ENCODE data around the gene SUGP1.

The SUGP1 gene

DNA sequence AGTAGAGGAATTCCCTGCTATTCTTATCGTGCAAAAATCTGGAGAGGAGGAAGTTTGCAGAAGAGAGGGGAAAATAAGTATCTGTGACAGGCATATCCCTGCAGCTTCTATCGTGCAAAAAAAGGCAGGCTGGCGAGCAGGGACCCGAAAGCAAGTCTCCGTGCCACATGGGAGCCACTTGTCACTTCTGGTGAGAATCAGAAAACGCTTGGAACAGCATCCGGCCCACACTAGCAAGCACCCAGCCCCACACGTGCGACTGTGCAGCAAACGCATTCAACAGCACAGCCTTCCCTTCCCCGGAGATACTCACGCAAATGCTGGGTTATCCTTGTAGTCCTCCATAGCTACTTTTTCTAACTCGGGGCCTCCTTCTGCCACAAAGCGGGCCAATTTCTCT is 16.9 kb downstream of the SUGP1 start:
- DNase-seq (ENCODE audit: low spot score) = no peak

DNA sequence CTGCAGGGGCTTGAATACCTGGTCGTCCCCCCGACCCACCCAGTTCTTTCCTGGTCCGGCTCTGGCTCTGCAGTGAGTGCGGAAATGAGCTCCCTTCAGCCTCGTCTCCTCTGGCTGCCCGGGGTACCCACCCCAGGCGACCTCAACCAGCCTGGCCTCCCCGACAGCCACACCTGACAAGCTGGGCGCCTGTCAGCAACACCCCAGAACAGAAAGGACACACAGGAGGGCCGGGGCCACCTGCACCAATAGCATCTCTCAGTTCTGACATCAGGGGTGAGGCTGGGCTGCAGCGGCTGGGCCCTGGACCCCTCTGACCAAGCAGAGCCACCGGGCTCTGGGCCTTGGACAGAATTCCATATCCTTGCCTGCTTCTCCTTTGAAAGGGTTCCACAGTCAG is 19.7 kb downstream of the SUGP1 start:
- DNase-seq (ENCODE audit: low spot score) = no peak

DNA sequence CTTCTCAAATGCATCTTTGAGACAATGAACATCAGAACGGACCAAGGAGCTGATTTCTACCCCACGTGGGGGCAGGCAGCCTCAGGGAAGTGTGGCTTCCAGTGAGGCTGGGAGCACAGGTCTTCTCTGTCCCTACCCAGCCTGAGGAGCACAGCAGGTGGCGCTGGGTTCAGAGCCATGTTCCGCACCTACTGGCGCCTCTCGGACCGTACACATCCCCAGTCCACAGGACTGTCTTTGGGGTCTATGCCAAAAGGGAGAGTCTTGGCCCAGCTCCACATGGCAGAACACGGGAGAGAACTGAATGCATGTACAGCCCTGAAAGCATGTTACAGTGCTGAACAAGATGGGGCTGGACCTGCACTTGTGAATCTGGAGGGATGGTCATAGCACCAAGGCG is 22.6 kb downstream of the SUGP1 start:
- DNase-seq (ENCODE audit: low spot score) = no peak

DNA sequence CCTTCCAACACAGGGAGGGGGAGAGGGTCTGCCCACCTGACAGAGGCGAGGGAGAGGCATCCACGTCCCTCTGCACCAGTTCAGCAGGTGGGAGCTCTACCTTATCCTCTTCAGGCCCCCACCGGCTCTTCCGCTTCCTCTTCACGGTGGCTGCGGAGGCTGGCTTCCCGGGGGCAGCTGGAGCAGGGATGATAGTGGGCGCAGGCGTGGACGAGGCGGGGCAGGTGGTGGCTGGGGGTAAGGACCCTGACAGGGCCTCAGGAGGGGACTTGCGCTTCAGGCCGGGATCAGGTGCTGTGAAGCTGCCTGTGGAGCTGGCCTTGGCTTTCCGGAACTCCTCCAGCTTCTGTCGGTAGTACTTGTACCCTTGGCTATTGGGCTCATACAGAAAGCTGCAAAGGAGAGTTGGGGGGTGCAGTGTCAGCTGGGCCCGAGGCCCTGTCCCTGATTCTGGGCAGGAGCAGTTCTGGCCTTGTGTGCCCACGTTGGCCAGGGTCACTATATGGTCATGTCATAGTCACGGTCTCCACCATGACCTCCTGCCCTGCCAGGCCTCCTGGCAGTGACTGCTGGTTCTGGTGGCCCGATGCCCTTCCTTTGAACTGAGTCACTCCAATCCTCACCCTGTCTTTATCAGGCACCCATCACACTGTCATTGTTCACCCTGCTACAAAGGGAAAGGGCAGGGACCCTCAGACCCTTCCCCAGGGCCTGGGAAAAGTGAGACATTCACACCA is 23.2 kb downstream of the SUGP1 start:
- DNase-seq (ENCODE audit: low spot score) = no peak

DNA sequence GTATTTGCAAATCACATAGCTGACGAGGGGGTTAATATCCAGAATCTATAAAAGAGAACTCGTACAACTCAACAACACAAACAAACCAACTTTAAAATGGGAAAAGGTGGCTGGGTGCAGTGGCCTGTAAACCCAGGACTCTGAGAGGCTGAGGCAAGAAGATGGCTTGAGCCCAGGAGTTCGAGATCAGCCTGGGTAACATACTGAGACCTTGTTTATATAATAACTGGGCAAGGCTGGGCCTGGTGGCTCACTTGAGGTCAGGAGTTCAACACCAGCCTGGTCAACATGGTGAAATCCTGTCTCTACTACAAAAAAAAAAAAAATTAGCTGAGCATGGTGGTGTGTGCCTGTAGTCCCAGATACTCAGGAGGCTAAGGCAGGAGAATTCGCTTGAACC is 25.4 kb downstream of the SUGP1 start:
- no peak for DNase-seq (ENCODE audit: low spot score)

DNA sequence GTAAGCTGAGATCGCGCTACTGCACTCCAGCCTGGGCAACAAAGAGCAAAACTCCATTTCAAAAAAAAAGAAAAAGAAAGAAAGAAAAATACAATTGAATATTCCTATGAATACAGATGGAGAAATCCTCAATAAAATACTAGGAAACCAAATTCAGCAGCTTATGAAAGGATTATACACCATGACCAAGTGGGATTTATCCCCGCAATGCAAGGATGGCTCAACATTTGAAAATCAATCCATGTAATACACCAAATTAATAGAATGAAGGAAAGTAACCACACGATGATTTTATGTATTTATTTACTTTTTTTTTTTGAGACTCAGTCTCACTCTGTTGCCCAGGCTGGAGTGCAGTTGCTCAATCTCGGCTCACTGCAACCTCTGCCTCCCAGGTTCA is 27.7 kb downstream of the SUGP1 start:
- DNase-seq (ENCODE audit: low spot score) = no peak

DNA sequence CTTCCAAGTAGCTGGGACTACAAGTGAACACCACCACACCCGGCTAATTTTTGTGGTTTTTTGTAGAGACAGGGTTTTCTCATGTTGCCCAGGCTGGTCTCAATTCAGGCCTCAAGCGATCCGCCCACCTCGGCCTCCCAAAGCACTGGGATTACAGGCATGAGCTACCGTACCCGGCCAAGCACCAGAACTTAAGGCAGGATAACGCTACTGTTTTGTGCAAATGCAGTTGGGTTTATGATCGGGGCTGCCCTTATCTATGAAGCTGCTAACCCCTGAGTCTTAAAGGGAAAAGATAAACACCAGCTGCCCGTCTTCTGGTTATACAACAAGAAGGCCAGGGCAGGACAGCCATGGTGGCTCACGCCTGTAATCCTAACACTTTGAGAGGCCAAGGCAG is 34.6 kb downstream of the SUGP1 start:
- DNase-seq (ENCODE audit: low spot score) = no peak

DNA sequence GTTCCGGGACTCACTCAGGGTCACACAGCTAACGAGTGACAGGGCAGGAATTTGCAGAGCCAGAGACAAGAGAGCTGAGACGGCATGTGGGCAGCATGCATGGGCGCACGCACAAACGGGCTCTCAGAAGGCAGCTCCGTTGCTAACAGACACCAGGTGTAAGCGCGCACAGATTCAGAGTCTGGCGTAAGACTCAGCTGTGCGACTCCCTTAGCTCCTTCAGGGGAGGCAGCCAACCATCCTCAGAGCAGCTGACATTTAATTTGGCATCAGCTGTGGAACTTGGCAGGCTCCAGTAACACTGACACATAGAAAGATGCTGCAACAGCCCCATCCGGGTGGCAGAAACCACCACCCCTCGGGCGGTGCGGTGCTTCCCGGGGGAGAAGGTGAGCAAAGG is 39.7 kb downstream of the SUGP1 start:
- DNase-seq (ENCODE audit: low spot score) = peak; percentile 31

DNA sequence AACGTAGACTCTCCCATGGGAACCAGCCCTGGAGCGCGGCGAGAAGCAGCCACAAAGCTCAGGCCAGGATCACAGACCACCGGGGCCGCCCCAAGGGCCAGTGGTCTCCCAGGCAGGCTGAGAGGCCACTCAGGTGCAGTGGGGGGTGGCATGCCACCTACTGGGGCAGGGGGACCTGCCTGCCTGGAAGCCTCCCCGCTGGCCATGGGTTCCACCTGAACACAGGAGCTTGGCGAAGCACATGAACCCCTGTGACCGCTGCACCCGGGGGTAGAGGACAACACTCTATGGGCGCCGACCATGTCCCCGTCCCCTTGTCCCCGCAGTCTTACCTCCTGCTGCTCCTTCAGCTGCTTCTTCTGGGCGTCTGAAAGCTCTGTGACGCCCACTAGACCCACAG is 40.5 kb downstream of the SUGP1 start:
- DNase-seq (ENCODE audit: low spot score) = no peak

DNA sequence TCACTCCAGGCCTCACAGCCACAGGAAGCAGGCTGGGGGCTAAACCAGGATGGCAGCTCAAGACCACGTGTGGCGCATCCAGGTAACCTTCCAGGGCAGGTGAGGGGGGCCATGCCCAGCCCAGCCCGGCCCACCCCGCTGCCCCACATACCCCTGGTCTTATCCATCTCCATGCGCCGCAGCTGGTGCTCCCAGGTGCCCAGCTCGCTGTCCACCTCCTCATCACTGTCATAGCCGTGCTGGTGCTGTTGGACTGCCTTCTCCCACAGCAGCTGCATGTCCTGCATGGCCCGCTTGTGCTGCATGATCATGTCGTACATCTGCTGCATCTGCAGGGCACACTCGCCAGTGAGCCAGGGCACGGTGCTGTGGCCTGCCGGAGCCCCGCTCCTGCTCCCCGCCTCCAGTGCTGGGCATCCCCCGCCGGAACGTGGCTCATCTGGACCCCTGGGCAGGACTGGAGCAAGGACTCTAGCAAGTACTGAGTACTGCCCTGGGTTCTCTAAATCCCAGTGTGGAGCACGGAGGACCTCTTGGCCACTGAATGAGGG is 41.2 kb downstream of the SUGP1 start:
- DNase-seq (ENCODE audit: low spot score) = no peak

DNA sequence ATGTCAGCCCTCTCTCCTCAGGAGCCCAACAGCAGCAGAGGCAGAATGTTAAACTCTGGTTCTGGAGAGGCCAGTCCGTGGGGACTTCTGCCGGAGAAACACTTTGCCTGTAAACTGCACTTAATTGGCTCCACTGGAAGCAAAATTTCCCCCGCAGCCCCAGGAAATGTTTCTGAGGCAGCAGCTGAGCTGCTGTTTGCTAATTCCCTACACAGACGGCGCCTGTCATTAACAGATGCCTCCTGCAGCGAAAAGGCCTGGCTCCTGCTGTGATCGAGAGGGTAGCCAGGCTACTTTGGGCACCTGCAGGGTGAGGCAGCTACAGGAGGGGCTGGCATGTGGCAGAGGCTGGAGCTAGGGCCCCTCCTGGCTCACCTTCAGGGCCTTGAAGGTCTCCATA is 42.0 kb downstream of the SUGP1 start:
- DNase-seq (ENCODE audit: low spot score) = no peak

DNA sequence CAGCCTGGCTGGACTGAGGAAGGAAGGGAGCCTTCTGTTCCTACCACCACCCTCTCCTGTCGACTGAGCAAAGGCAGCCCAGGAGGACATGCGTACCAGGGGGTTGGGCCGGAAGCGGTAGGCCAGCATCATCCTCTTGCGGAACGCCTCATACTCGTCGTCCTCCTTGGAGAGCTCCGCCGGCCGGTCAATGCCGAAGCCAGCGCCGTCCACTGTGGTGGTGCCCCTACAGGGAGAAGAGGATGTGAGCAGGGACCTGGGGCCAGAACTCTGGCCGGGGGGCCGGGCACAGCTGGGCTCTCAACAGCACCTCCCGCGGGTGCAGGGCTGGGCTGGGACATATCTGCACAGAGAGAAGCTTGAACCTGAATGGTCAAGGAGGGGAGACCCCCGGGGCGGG is 43.5 kb downstream of the SUGP1 start:
- DNase-seq (ENCODE audit: low spot score) = no peak

DNA sequence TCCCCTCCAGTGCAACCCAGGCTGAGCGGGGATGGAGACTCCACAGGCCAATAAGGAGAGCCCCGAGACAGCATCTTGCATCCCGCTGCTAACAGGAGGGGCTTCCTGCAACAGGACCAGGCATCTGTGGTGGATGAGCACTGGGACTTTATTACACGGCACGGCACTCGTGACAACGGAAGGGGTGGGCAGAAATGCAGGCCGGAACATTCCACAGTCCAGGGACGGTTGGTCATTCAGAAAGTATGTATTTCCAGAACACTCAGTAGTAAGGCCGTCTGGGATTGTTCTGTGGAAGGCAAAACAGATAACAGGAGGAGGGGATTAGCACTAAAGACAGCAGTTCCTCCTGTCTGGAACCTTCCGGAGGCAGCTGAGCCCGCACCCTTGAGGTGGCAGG is 43.9 kb downstream of the SUGP1 start:
- DNase-seq (ENCODE audit: low spot score) = no peak

DNA sequence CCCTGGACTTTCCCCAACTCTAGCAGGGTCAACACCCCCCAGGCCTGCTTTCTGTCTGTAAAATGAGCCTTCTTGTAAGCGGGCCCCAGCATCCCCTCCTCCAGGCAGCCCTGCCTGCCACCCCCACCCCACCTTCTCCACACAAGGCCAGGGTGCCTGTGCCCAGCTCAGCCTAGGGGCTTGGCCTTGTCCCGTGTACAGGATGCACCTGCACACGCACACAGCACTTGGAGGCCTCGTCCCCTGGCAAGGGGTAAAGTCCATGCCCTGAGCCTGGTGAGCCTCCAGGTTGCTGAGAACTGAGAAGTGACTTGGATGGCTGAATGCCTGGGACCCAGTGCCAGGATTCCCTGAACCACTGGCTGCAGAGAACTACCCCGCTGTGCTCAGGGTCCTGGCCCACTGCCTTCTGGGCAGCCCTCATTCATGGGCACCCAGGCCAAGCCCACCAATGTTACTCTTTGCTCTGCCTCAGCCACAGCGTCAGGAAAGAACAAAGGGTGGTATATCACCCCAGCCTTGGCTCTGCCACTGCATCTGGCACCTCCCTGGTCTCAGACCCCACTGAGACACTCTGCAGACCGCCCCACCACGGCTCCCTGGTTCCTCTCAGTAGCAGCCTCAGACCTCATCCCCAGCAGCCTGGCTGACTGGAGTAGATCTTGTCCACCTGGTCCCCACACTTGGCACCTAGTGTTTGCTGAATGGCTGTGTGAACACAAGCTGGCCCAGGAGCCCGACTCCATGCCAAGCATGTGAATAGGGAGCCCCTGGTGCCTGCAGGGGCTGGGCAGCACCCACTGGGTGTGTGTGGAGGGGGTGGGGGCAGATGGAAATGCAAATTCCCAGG is 45.4 kb downstream of the SUGP1 start:
- no peak for DNase-seq (ENCODE audit: low spot score)

DNA sequence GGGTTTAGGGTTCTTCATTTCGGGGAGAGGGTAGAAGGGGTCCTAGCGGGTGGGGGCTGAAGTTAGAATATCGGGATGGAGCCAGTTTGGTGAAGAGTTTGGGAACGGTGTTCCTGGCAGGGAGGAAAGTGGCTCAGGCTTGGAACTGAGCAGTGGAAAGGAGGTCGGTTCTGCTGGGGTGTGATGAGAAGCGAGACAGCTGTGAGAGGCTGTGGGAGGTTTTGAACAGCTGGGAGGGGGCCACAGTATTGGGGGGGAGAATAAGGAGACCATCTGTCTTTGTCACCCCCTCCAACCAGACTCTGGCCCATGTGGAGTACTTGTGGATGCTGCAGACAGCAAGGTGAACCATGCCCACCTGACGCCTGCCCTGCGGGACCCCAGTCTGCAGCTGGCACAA is 46.2 kb downstream of the SUGP1 start:
- DNase-seq (ENCODE audit: low spot score) = no peak

DNA sequence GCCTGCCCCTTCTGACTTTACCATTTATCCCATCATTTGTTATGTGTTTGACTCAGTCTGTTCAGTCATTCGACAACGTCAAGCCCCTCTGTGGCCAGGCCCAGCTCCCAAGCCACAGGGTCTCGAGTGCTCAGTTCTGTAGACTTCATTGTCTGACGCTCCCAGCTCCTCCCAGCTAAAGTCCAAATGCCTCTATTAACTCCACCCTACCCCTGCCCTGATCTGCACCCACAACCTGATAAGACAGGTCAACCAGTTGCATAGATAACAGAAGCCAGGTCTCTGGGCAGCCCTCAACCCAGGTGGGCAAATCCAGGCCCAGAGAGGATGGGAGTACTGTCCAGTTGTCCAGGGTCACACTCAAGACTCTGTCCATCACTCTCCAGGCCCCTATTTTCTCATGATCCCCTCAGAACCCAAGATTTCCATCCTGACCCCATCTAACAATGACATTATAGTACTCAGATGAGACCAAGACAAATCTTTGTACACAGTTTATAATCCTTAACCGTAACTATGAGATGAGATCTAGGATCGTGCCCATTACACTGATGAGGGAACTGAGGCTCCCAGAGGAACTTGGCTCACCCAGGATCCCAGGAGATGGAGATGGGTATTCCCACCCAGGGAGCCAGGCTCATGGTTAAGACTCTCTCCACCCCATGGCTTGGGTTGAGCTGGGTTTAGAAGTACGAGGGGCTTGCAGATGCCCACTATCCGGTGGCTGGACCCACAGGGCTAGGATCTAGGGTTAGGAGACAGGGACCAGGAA is 48.3 kb downstream of the SUGP1 start:
- DNase-seq (ENCODE audit: low spot score) = no peak

DNA sequence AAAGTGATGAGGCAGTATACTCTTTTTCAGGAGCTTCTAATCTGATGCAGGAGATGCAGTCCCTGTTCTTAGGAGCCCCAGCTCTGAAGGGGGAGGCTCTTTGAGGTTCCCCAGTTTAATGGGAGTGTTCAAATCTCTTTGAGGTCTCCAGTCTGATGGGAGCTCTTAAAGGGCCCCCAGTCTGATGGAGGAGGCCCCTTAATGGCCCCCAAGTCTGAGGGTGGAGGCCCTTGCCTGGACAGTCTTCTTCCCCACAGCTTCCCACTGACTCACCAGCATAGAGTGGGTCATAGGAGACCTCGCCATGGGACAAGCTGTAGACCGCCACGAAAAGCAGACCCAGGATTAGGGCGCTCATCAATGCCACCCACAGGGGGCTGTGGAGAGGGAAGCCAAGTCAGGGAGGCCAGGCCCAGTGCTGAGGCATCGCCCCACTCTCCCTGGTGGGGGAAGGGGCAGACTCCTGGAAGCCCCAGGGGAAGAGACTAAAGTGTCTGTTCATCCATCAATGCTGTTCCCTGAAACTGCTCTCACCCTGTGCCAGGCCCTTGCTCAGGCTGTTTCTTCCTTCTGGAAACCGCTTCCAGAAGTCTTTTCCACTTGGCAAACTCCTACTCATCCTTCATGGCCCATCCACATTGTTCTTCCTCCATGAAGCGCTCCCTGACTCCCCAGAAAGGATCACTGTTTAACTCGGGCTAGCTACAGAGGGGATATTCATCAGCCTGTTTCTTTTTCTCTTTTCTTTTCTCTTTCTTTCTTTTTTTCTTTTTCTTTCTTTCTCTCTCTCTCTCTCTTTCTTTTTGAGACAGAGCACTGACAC is 49.3 kb downstream of the SUGP1 start:
- no peak for DNase-seq (ENCODE audit: low spot score)

DNA sequence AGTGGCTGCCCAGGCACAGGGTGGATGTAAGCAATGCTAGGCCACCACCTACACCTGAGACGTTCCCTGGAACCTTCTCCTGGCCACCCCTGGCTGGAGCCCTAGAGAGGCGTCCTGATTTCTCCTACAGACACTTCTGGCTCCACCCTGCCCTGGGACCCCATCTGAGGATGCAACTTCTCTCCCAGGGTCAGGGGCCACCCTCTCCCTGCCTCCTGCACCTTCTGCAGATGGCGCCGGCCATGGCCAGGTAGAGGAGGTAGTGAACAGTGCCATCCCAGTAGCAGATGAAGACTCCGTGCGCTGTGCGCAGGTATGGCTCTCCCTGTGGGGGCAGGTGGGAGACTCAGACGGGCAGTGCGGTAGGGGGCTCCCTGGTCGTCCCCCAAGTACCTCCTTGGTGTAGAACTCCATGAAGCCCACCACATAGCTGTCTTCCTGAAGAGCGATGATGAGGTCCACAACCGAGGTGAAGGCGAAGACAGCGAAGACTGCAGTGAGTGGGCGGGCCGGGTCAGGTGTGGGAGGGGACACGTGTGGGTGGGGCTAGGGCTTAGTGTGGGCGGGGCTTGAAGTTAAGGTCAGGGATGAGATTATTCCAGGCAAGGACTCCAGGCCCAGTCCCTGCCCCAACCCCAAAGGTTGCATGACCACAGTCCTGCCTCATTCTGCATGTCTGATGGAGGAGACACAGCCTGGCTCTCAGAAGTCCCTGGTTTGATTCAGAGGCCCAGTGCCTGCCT is 50.2 kb downstream of the SUGP1 start:
- no peak for DNase-seq (ENCODE audit: low spot score)

DNA sequence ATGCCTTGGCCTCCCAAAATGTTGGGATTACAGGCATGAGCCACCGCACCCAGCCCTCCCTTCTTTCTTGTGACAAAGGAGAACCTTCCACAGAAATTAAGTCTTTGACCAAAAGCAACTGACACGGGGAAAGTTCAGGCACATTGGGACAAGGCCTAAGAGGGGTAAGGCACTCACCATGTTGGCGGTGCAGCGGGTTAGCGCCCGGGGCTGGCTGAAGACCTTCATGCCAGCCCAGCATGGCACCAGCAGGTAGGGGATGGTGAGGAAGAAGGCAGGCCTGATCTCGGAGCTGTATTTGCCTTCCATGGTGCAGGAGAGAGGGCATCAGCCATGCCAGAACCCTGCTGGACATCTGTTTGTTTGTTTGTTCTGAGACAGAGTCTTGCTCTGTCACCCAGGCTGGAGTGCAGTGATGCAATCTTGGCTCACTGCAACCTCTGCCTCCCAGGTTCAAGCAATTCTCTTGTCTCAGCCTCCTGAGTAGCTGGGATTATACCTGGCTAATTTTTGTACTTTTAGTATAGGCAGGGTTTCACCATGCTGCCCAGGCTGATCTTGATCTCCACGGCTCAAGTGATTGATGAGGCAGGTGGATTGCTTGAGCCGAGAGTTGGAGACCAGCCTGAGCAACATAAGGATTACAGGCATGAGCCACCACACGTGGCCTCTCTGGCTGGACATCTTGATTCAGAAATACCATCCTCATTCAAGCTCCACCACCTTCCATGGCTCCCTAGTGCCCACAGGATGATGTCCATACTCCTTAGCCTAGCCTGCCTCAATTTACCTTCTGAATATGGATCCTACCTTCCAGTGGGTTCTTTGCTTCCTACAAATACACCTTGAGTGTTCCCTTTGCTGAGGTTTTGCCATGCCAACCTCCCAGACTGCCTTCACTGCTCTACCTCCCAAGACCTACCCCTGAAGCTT is 51.6 kb downstream of the SUGP1 start:
- no peak for DNase-seq (ENCODE audit: low spot score)

DNA sequence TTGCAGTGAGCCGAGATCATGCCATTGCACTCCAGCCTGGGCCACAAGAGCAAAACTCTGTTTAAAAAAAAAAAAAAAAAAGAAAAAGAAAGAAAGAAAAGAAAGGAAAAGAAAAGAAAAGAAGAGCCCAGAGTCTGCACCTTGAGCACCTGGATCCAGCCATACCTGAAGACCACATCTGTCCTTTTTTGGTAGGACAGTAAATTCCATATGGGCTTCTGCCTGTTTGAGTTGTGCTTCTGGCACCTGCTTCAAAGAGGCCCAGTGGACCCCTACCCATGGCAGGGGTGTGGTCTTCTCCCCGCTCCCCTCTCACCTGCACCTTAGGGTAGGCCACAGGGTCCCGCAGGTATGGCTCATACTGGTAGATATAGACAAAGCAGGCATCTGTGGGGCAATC is 53.0 kb downstream of the SUGP1 start:
- DNase-seq (ENCODE audit: low spot score) = no peak
